ENCODE data around the gene CARS1. TPM values are rescaled to one million over a fixed set of nuclear protein-coding genes. Genes with fewer than 3 reads are reported as not detected.
"Not testable (repeated sequence)": the region's sequence is repeated elsewhere in the genome, so short reads cannot be mapped to it uniquely, and the experiment has no call there.

CARS1 gene
- total and polyA plus RNA-seq, 2 donors (not counting 1 experiment from before 2014, with no cell fraction given), result 31.3 to 49.5 TPM

DNA sequence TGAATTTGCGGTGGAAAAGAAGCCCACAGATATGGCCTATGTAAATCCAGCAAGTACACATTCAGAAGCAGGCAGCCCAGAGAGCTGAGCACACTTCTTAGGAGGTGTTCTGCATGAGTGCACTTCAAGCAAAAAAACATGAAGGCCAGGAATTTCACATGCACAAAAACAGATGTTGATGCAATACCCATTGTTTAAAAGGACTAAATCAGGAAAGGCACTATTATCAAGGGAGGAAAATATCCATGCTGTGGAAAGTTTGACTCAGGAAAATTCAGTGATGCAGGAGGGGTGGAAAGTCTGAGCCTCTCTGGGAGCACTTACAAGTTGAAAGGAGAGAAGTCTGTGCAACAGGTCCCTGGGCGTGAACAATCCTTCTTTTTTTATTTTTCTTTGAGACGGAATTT, 15.8 kb upstream of the CARS1 start:
- Histone ChIP-seq H3K4me1 (ENCODE audit: control insufficient read depth in 2 of 2, insufficient read depth in 2 of 2, low read length in 2 of 2) (no peaks in the 10 kb centered on the region), H3K4me2 (replicated peaks; ENCODE audit: low read depth, low read length, poor library complexity, severe bottlenecking) (no peak overlapping the region), H3K27ac (ENCODE audit: low read length in 2 of 2) (no peak overlapping the region), H3K4me3 (ENCODE audit: control extremely low read depth in 1 of 5, extremely low read depth in 1 of 5, insufficient read depth in 1 of 5, low read depth in 2 of 5, low read length in 4 of 5) (no peak overlapping the region), H4K20me1 (ENCODE audit: control insufficient read depth, insufficient read depth, low read length, poor library complexity, severe bottlenecking) (no peaks in the 10 kb centered on the region), H3K36me3 (replicated peaks in 1 of 2; ENCODE audit: control extremely low read depth in 1 of 2, control insufficient read depth in 1 of 2, extremely low read depth in 1 of 2, insufficient read depth in 2 of 2, low read length in 1 of 2) (no peaks in the 10 kb centered on the region), H3K9ac (ENCODE audit: low read length) (no peak overlapping the region), H3K27me3 (replicated peaks in 1 of 4; ENCODE audit: control extremely low read depth in 1 of 4, control insufficient read depth in 3 of 4, insufficient read depth in 4 of 4, low read length in 3 of 4) (no peaks in the 10 kb centered on the region), H2AFZ (ENCODE audit: insufficient read depth, low read depth, low read length, poor library complexity, severe bottlenecking) (no peak overlapping the region), H3K79me2 (ENCODE audit: control insufficient read depth, insufficient read depth, low read length) (no peaks in the 10 kb centered on the region), H3K9me3 (ENCODE audit: control extremely low read depth in 1 of 3, control insufficient read depth in 2 of 3, insufficient read depth in 1 of 3, low read length in 2 of 3) (no peaks in the 10 kb centered on the region)
- DNase-seq, result no peak
- H3K4me1 Mint-ChIP-seq, result no peaks in the 10 kb centered on the region
- H3K4me3 Mint-ChIP-seq, result no peak overlapping the region
- 96% methylated on average over 3 of the region's 3 CpGs for WGBS (ENCODE audit: insufficient coverage)
- POLR2A ChIA-PET, result no interaction called here
- no peak overlapping the region for H3K27ac Mint-ChIP-seq
- peaks cover 11% of the 10 kb centered on the region for H3K27me3 Mint-ChIP-seq
- no peaks in the 10 kb centered on the region for H3K9me3 Mint-ChIP-seq (ENCODE audit: insufficient read depth)
- ATAC-seq (ENCODE audit: low read depth), result no peak
- TF ChIP-seq, protein P1, sequence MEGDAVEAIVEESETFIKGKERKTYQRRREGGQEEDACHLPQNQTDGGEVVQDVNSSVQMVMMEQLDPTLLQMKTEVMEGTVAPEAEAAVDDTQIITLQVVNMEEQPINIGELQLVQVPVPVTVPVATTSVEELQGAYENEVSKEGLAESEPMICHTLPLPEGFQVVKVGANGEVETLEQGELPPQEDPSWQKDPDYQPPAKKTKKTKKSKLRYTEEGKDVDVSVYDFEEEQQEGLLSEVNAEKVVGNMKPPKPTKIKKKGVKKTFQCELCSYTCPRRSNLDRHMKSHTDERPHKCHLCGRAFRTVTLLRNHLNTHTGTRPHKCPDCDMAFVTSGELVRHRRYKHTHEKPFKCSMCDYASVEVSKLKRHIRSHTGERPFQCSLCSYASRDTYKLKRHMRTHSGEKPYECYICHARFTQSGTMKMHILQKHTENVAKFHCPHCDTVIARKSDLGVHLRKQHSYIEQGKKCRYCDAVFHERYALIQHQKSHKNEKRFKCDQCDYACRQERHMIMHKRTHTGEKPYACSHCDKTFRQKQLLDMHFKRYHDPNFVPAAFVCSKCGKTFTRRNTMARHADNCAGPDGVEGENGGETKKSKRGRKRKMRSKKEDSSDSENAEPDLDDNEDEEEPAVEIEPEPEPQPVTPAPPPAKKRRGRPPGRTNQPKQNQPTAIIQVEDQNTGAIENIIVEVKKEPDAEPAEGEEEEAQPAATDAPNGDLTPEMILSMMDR (IDR thresholded peaks at IDR 0.05), result no peak
- no peak for TF ChIP-seq EZH2 (IDR thresholded peaks at IDR 0.05; ENCODE audit: borderline replicate concordance, insufficient read depth, low read depth, low read length, poor library complexity, severe bottlenecking)
- intact Hi-C loops (cut with micrococcal nuclease), result no loop called here
- CTCF ChIA-PET, result interaction anchor here (0.6 to 1.6 kb wide), 3 partner anchors 19 to 862 kb away, joined by 3 to 4 read pairs (median 3); no protein-coding TSS in a partner anchor

DNA sequence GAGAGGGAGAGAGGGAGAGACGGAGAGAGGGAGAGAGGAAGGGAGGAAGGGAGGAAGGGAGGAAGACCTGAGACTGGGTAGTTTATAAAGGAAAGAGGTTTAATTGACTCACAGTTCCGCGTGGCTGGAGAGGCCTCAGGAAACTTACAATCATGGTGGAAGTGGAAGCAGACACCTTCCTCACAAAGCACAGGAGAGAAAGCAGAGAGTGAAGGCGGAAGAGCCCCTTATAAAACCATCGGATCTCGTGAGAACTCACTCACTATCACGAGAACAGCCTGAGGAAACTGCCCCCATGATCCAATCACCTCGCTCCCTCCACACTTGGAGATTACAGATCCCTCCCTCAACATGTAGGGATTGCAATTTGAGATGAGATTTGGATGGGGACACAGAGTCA, 12.2 kb upstream of the CARS1 start:
- TF ChIP-seq, protein P1 (IDR thresholded peaks at IDR 0.05), result no peak
- TF ChIP-seq EZH2 (IDR thresholded peaks at IDR 0.05; ENCODE audit: borderline replicate concordance, insufficient read depth, low read depth, low read length, poor library complexity, severe bottlenecking), result no peak
- Mint-ChIP-seq H3K4me1 (no peaks in the 10 kb centered on the region), H3K27ac (no peak overlapping the region), H3K9me3 (ENCODE audit: insufficient read depth) (no peaks in the 10 kb centered on the region), H3K27me3 (peaks cover 24% of the 10 kb centered on the region), H3K4me3 (no peak overlapping the region)
- ATAC-seq (ENCODE audit: low read depth) (no peak), DNase-seq (no peak)
- Histone ChIP-seq H3K27ac (ENCODE audit: low read length in 2 of 2) (no peak overlapping the region), H3K9me3 (ENCODE audit: control extremely low read depth in 1 of 3, control insufficient read depth in 2 of 3, insufficient read depth in 1 of 3, low read length in 2 of 3) (peaks cover 0 to 5% (median 0%) of the 10 kb centered on the region in 3 donors), H3K27me3 (replicated peaks in 1 of 4; ENCODE audit: control extremely low read depth in 1 of 4, control insufficient read depth in 3 of 4, insufficient read depth in 4 of 4, low read length in 3 of 4) (peaks cover 0 to 2% (median under 1%) of the 10 kb centered on the region in 4 experiments), H3K4me2 (replicated peaks; ENCODE audit: low read depth, low read length, poor library complexity, severe bottlenecking) (no peak overlapping the region), H3K9ac (ENCODE audit: low read length) (no peak overlapping the region), H3K4me3 (ENCODE audit: control extremely low read depth in 1 of 5, extremely low read depth in 1 of 5, insufficient read depth in 1 of 5, low read depth in 2 of 5, low read length in 4 of 5) (no peak overlapping the region), H2AFZ (ENCODE audit: insufficient read depth, low read depth, low read length, poor library complexity, severe bottlenecking) (no peak overlapping the region), H4K20me1 (ENCODE audit: control insufficient read depth, insufficient read depth, low read length, poor library complexity, severe bottlenecking) (no peaks in the 10 kb centered on the region), H3K36me3 (replicated peaks in 1 of 2; ENCODE audit: control extremely low read depth in 1 of 2, control insufficient read depth in 1 of 2, extremely low read depth in 1 of 2, insufficient read depth in 2 of 2, low read length in 1 of 2) (no peaks in the 10 kb centered on the region), H3K79me2 (ENCODE audit: control insufficient read depth, insufficient read depth, low read length) (no peaks in the 10 kb centered on the region), H3K4me1 (ENCODE audit: control insufficient read depth in 2 of 2, insufficient read depth in 2 of 2, low read length in 2 of 2) (no peaks in the 10 kb centered on the region)
- intact Hi-C loops (cut with micrococcal nuclease), result no loop called here
- ChIA-PET CTCF (interaction anchor here (1.9 kb wide), 1 partner anchor 21 kb away, joined by 11 read pairs; no protein-coding TSS in a partner anchor), POLR2A (no interaction called here)
- 83% methylated on average over 2 of the region's 8 CpGs for WGBS (ENCODE audit: insufficient coverage)

DNA sequence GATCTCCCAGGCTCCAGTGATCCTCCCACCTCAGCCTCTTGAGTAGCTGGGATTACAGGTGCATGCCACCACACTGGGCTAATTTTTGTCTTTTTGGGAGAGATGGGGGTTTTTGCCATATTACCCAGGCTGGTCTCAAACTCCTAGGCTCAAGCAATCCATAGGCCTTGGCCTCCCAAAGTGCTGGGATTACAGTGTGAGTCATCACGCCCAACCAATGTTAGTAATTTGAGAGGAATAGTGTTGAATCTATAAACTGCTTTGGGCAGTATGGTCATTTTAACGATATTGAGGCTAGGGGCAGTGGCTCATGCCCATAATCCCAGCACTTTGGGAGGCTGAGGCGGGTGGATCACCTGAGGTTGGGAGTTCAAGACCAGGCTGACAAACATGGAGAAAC, 9.1 kb upstream of the CARS1 start:
- POLR2A ChIA-PET; H3K79me2 ChIP-seq (ENCODE audit: control insufficient read depth, insufficient read depth, low read length); DNase-seq; H4K20me1 ChIP-seq (ENCODE audit: control insufficient read depth, insufficient read depth, low read length, poor library complexity, severe bottlenecking); H3K4me1 Mint-ChIP-seq; H3K27ac Mint-ChIP-seq; H3K27me3 ChIP-seq (replicated peaks in 1 of 4; ENCODE audit: control extremely low read depth in 1 of 4, control insufficient read depth in 3 of 4, insufficient read depth in 4 of 4, low read length in 3 of 4); ATAC-seq (ENCODE audit: low read depth); H3K9me3 Mint-ChIP-seq (ENCODE audit: insufficient read depth); H3K27ac ChIP-seq (ENCODE audit: low read length in 2 of 2); H3K36me3 ChIP-seq (replicated peaks in 1 of 2; ENCODE audit: control extremely low read depth in 1 of 2, control insufficient read depth in 1 of 2, extremely low read depth in 1 of 2, insufficient read depth in 2 of 2, low read length in 1 of 2); H2AFZ ChIP-seq (ENCODE audit: insufficient read depth, low read depth, low read length, poor library complexity, severe bottlenecking); H3K4me1 ChIP-seq (ENCODE audit: control insufficient read depth in 2 of 2, insufficient read depth in 2 of 2, low read length in 2 of 2); H3K4me3 Mint-ChIP-seq; intact Hi-C loops (cut with micrococcal nuclease); H3K4me2 ChIP-seq (replicated peaks; ENCODE audit: low read depth, low read length, poor library complexity, severe bottlenecking); H3K4me3 ChIP-seq (ENCODE audit: control extremely low read depth in 1 of 5, extremely low read depth in 1 of 5, insufficient read depth in 1 of 5, low read depth in 2 of 5, low read length in 4 of 5); CTCF ChIA-PET; H3K9ac ChIP-seq (ENCODE audit: low read length); H3K9me3 ChIP-seq (ENCODE audit: control extremely low read depth in 1 of 3, control insufficient read depth in 2 of 3, insufficient read depth in 1 of 3, low read length in 2 of 3): not testable (repeated sequence)
- H3K27me3 Mint-ChIP-seq, result peaks cover 24% of the 10 kb centered on the region
- 100% methylated on average over 1 of the region's 3 CpGs for WGBS (ENCODE audit: insufficient coverage)

Measured in B cell (primary cell).